ENCODE data around the gene VAMP8. TPM values are rescaled to one million over a fixed set of nuclear protein-coding genes. Genes with fewer than 3 reads are reported as not detected.

VAMP8 gene
- total and polyA plus RNA-seq, 10 of the 15 experiments (the other 5 are each of a cell fraction or from before 2014, with no cell fraction given) = 93.6 to 744 (median 217) TPM

- TF ChIP-seq ZBTB11 (CRISPR knock-in tag; IDR thresholded peaks at IDR 0.05) (no peak), TCF3 (IDR thresholded peaks at IDR 0.05; ENCODE audit: borderline replicate concordance, insufficient read depth, low read depth, low read length) (peak; percentile 95), PAX5 (IDR thresholded peaks at IDR 0.05; ENCODE audit: borderline replicate concordance, low read depth, low read length) (peak; percentile 63; the same call in 1 of the 2 replicates), SP1 (IDR thresholded peaks at IDR 0.05; ENCODE audit: low read depth, low read length) (peak; percentile 71), PKNOX1 (IDR thresholded peaks at IDR 0.05) (0 out of 2 replicates have a peak, but pooled peaks have one; percentile 10), CHD1 (IDR thresholded peaks at IDR 0.05; ENCODE audit: low read depth, low read length) (peak; percentile 98), TAF1 (IDR thresholded peaks at IDR 0.05; ENCODE audit: borderline replicate concordance, low read depth, low read length) (peak; percentile 97), KLF5 (IDR thresholded peaks at IDR 0.05; ENCODE audit: partially characterized antibody) (peak; percentile 99), ZSCAN29 (IDR thresholded peaks at IDR 0.05) (no peak; the same call in none of the 2 replicates), CTCF (IDR thresholded peaks at IDR 0.05 in 2 of 3, conservative IDR thresholded peaks at IDR 0.05 in 1 of 3; ENCODE audit: control insufficient read depth in 2 of 3, extremely low read depth in 1 of 3, insufficient read depth in 1 of 3, low read depth in 3 of 3, low read length in 3 of 3) (peak; percentile 65 to 77 (median 74)), RFX5 (IDR thresholded peaks at IDR 0.05; ENCODE audit: low read depth, low read length) (no peak), BHLHE40 (IDR thresholded peaks at IDR 0.05; ENCODE audit: borderline replicate concordance in 1 of 2, low read depth in 2 of 2, low read length in 1 of 2) (peak; percentile 98)
- TF ChIP-seq, protein P1, sequence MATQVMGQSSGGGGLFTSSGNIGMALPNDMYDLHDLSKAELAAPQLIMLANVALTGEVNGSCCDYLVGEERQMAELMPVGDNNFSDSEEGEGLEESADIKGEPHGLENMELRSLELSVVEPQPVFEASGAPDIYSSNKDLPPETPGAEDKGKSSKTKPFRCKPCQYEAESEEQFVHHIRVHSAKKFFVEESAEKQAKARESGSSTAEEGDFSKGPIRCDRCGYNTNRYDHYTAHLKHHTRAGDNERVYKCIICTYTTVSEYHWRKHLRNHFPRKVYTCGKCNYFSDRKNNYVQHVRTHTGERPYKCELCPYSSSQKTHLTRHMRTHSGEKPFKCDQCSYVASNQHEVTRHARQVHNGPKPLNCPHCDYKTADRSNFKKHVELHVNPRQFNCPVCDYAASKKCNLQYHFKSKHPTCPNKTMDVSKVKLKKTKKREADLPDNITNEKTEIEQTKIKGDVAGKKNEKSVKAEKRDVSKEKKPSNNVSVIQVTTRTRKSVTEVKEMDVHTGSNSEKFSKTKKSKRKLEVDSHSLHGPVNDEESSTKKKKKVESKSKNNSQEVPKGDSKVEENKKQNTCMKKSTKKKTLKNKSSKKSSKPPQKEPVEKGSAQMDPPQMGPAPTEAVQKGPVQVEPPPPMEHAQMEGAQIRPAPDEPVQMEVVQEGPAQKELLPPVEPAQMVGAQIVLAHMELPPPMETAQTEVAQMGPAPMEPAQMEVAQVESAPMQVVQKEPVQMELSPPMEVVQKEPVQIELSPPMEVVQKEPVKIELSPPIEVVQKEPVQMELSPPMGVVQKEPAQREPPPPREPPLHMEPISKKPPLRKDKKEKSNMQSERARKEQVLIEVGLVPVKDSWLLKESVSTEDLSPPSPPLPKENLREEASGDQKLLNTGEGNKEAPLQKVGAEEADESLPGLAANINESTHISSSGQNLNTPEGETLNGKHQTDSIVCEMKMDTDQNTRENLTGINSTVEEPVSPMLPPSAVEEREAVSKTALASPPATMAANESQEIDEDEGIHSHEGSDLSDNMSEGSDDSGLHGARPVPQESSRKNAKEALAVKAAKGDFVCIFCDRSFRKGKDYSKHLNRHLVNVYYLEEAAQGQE (IDR thresholded peaks at IDR 0.05; ENCODE audit: low read depth, low read length) = 0 out of 2 replicates have a peak, but pooled peaks have one; percentile 39
- TF ChIP-seq, protein P2, sequence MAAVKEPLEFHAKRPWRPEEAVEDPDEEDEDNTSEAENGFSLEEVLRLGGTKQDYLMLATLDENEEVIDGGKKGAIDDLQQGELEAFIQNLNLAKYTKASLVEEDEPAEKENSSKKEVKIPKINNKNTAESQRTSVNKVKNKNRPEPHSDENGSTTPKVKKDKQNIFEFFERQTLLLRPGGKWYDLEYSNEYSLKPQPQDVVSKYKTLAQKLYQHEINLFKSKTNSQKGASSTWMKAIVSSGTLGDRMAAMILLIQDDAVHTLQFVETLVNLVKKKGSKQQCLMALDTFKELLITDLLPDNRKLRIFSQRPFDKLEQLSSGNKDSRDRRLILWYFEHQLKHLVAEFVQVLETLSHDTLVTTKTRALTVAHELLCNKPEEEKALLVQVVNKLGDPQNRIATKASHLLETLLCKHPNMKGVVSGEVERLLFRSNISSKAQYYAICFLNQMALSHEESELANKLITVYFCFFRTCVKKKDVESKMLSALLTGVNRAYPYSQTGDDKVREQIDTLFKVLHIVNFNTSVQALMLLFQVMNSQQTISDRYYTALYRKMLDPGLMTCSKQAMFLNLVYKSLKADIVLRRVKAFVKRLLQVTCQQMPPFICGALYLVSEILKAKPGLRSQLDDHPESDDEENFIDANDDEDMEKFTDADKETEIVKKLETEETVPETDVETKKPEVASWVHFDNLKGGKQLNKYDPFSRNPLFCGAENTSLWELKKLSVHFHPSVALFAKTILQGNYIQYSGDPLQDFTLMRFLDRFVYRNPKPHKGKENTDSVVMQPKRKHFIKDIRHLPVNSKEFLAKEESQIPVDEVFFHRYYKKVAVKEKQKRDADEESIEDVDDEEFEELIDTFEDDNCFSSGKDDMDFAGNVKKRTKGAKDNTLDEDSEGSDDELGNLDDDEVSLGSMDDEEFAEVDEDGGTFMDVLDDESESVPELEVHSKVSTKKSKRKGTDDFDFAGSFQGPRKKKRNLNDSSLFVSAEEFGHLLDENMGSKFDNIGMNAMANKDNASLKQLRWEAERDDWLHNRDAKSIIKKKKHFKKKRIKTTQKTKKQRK (IDR thresholded peaks at IDR 0.05; ENCODE audit: low read depth, low read length) = no peak
Observed at GRCh38 chr2:85538507-85539360, 38.7 kb upstream of the VAMP8 start, which contains the start of gene MAT2A (continued).

All from GM12878 (cell line).